Tibial nerve (tissue), 4 donors: ENCODE data around the gene NCAPG2. TPM values are rescaled to one million over a fixed set of nuclear protein-coding genes. Genes with fewer than 3 reads are reported as not detected.
A peak's percentile ranks its signal among the peaks of the same experiment; 100 is the strongest.

Source experiments
- DNase-seq, 2 donors: peaks; one replicate each; pipeline ENCODE4 v3.0.0-alpha.2; 2019; ENCODE audit warnings: low spot score in 2 of 2
- H3K27ac ChIP-seq, 4 donors: fragments of 200-600 bp; sonication (generic) in 3 of 4; one replicate each; pipeline ENCODE4 v1.5.1; 2017 to 2019; ENCODE audit warnings: mild to moderate bottlenecking in 1 of 4
- H3K27me3 ChIP-seq, 2 donors: fragments of 200-600 bp; sonication (generic) in 1 of 2; one replicate each; pipeline versions ENCODE4 v1.5.1 to v1.6.0; 2017 to 2019
- H3K36me3 ChIP-seq, 3 donors: fragments of 200-600 bp; sonication (generic); one replicate each; pipeline ENCODE4 v1.5.1; 2018 to 2019
- H3K4me1 ChIP-seq, 4 donors: fragments of 200-600 bp; sonication (generic) in 3 of 4; one replicate each; pipeline ENCODE4 v1.5.1; 2017 to 2019
- H3K4me3 ChIP-seq, 4 donors: fragments of 200-600 bp; sonication (generic) in 3 of 4; one replicate each; pipeline ENCODE4 v1.5.1; 2017 to 2019; ENCODE audit warnings: mild to moderate bottlenecking in 1 of 4, moderate library complexity in 1 of 4
- H3K9me3 ChIP-seq, 4 donors: fragments of 200-600 bp; sonication (generic) in 3 of 4; one replicate each; pipeline ENCODE4 v1.5.1; 2017 to 2019
- EP300 ChIP-seq, 2 donors: sonication (generic); formaldehyde crosslinking; IDR thresholded peaks; one replicate each; pipeline ENCODE4 v1.6.1; 2017; ENCODE audit warnings: antibody characterized with exemption in 2 of 2, mild to moderate bottlenecking in 1 of 2
- POLR2A ChIP-seq, 2 donors: fragments of 450-650 bp; IDR thresholded peaks; one replicate each; pipeline ENCODE4 v1.6.1; 2017; ENCODE audit warnings: antibody characterized with exemption in 2 of 2, mild to moderate bottlenecking in 2 of 2, moderate library complexity in 2 of 2
- WGBS, 2 donors: methylation state at CpG; one replicate each; pipeline ENCODE4 v1.1.5; 2018; 5-methylcytosine and 5-hydroxymethylcytosine counted together
- total RNA-seq, 4 donors: library from RNA; depleted of rRNA; stranded (reverse); fragments of >200 nt; gene quantifications; one replicate each; pipeline ENCODE4 v1.1.0, GENCODE V29; 2016
- TF ChIP-seq, protein P1 (sequence below), 5 experiments: fragments of 200-600 bp in 3 of 5; fragments of 450-650 bp in 2 of 5; sonication (generic) in 3 of 5; IDR thresholded peaks; one replicate each; pipeline ENCODE4 v1.5.1; 2016 to 2019; ENCODE audit warnings: antibody characterized with exemption in 5 of 5, mild to moderate bottlenecking in 3 of 5, moderate library complexity in 2 of 5

The NCAPG2 gene
- total RNA-seq, 4 donors from 2014 or later, result 6.5 to 17.9 (median 11.0) TPM

DNA sequence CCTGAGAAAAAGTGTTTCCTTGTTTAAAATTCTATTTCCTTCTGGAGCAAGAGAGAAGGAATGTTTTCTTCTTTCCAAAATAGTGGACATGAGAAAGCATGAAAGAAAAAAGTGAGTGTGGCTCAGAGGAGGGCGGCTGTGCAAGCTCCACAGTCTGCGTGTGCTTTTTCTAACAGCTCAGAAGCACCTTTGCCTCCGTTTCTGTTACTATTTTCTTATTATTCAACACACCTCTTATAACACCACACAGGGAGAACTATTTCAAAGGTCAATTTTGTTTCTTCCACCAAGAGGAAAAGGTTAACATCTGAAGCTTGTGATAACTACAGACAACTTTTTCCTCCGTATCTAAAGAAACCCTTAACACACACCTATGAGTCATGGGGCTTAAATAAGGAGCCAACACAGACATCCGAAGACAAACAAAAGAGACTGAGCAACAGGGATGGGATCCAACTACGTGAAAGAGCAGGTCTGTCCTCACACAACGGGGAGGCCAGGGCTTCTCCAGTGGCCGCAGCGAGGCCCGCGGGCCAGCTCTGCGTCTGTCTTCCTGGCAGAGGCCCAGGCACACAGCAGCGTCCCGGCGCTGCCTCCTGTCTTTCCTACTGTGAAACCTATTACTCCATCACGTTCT is 36.2 kb upstream of the NCAPG2 start:
- H3K27me3 ChIP-seq, result no peaks in the 10 kb centered on the region
- no peaks in the 10 kb centered on the region for H3K9me3 ChIP-seq
- H3K4me3 ChIP-seq, result no peak overlapping the region
- H3K4me1 ChIP-seq, result no peaks in the 10 kb centered on the region
- peaks cover 8 to 100% (median 8%) of the 10 kb centered on the region in 3 donors for H3K36me3 ChIP-seq
- no peak for DNase-seq
- H3K27ac ChIP-seq, result peak overlapping the region in 1 of 4 donors; percentile 33
- TF ChIP-seq, protein P1, sequence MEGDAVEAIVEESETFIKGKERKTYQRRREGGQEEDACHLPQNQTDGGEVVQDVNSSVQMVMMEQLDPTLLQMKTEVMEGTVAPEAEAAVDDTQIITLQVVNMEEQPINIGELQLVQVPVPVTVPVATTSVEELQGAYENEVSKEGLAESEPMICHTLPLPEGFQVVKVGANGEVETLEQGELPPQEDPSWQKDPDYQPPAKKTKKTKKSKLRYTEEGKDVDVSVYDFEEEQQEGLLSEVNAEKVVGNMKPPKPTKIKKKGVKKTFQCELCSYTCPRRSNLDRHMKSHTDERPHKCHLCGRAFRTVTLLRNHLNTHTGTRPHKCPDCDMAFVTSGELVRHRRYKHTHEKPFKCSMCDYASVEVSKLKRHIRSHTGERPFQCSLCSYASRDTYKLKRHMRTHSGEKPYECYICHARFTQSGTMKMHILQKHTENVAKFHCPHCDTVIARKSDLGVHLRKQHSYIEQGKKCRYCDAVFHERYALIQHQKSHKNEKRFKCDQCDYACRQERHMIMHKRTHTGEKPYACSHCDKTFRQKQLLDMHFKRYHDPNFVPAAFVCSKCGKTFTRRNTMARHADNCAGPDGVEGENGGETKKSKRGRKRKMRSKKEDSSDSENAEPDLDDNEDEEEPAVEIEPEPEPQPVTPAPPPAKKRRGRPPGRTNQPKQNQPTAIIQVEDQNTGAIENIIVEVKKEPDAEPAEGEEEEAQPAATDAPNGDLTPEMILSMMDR (IDR thresholded peaks at IDR 0.05), result no peak
- TF ChIP-seq POLR2A (IDR thresholded peaks at IDR 0.05) (no peak), EP300 (IDR thresholded peaks at IDR 0.05) (peak in 1 of 2 donors; percentile 11)
- WGBS, 2 donors, result 77 to 82% methylated on average over 16 of the region's 16 CpGs

DNA sequence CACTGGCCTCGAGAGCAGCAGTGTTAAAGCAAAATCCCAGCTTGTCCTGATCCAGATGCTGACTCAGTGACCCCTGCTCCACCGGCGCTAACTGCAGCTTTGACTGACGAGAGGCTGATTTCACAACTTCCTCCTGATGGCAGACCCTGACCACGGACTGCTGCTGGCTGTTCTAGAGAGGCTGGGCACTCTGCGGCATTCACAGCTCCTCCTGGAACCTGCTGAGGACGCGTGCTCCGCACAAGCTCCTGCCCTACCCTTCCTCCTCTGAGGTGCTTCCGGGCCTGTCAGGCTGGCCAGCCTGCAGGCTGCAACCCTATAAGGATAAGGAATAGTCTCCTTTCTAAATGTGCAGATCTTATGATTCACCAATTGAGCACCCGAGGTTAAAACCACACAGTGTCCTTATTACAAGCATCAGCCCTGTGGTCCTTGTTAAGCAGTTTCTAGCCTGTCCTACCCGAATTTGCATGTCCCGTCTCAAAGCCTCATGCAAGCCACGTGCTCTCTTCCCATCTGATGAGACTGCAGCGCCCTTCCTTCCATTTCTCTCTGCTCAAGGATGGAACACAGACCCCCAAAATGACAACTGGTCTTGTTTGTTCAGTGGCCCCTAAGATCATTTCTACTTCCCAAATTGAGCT is 35.5 kb upstream of the NCAPG2 start:
- H3K36me3 ChIP-seq, result peaks cover 8 to 100% (median 8%) of the 10 kb centered on the region in 3 donors
- peak in 1 of 2 donors; percentile 5 for DNase-seq
- H3K9me3 ChIP-seq, result no peaks in the 10 kb centered on the region
- TF ChIP-seq POLR2A (IDR thresholded peaks at IDR 0.05) (no peak), EP300 (IDR thresholded peaks at IDR 0.05) (peak in 1 of 2 donors; percentile 8)
- TF ChIP-seq, protein P1 (IDR thresholded peaks at IDR 0.05), result no peak
- no peaks in the 10 kb centered on the region for H3K27me3 ChIP-seq
- WGBS, 2 donors, result 75 to 79% methylated on average over 12 to 14 of the region's 15 CpGs
- H3K4me3 ChIP-seq, result no peak overlapping the region
- H3K27ac ChIP-seq, result peak overlapping the region in 1 of 4 donors; percentile 33
- no peaks in the 10 kb centered on the region for H3K4me1 ChIP-seq

DNA sequence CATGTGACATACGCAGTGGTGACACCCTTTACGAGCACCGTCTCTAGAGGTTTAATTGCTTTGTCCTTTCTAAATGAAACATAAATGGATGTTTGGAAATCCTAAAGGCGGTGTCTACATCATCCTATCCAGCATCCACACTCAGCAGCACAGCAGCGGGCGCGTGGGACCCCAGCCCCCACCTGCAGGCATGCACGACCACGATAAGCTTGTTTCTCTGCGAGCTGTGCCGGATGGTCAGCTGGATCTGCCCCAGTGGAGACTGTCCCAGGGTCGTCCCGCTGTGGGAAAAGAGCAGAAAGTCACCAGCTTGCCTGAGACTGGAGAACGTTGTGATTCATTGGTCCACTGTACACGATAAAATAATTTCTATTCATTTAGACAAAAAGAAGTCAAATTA is 34.2 kb upstream of the NCAPG2 start:
- 85 to 94% methylated on average over 15 of the region's 15 CpGs for whole genome bisulfite sequencing, 2 donors
- Histone ChIP-seq H3K4me1 (no peaks in the 10 kb centered on the region), H3K36me3 (peaks cover 8 to 100% (median 8%) of the 10 kb centered on the region in 3 donors), H3K27ac (no peak overlapping the region), H3K4me3 (no peak overlapping the region), H3K9me3 (no peaks in the 10 kb centered on the region), H3K27me3 (no peaks in the 10 kb centered on the region)
- TF ChIP-seq POLR2A (IDR thresholded peaks at IDR 0.05) (no peak), EP300 (IDR thresholded peaks at IDR 0.05) (no peak)
- TF ChIP-seq, protein P1 (IDR thresholded peaks at IDR 0.05), result no peak
- no peak for DNase-seq

DNA sequence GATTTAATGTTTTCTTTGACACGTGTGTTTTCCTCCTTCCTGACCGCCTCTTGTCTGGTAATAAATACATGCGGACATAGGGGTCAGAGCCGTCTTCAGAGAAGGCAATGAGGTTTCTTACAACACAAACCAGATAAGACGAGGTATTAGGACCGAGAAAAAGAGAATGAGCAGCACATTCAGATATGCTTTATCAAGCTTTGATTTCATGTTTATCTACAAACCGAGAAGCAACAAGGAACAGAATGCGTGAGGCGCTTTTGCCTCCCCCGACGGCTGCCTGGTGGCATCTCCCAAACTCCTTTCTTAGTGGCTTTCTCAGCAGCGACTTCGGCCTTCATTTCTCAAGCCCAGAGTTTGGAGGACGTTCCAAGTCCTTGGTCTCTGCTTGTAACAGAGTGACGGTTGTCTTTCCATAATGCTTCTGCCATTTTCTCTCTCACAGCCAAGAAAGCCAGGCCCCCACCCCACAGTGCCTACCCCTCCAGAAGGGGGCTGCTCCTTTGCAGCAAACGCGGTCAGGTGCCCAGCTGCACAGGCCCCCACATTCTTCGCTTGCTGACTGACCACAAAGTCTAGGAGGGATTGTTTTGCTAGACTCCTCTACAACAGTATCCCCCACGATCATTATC is 32.6 kb upstream of the NCAPG2 start:
- Histone ChIP-seq H3K27ac (no peak overlapping the region), H3K4me1 (no peaks in the 10 kb centered on the region), H3K36me3 (peaks cover 8 to 100% (median 8%) of the 10 kb centered on the region in 3 donors), H3K27me3 (no peaks in the 10 kb centered on the region), H3K9me3 (no peaks in the 10 kb centered on the region), H3K4me3 (no peak overlapping the region)
- no peak for DNase-seq
- TF ChIP-seq, protein P1 (IDR thresholded peaks at IDR 0.05), result no peak
- peak in 1 of 2 donors; percentile 7 for TF ChIP-seq EP300 (IDR thresholded peaks at IDR 0.05)
- 90 to 91% methylated on average over 19 of the region's 19 CpGs for WGBS, 2 donors

DNA sequence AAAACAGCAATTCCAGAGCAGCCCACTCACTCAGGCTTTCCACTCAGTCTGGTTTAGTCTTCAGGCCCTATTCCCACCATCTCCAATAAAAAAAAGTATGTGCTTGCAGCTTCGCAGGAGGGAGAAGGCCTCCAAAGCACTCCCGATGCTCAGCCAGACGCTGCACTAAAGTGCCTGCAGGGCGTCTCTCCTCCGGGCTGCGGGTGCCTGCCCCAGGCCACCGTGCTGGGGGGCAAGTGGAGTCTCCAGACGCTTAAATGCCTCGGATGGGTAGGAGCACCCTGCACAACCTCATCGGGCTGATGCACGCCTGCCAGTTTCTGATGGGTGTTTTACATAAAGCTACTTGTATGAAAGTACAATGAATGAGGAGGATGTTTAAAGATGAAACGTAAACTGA is 31.3 kb upstream of the NCAPG2 start:
- TF ChIP-seq EP300 (IDR thresholded peaks at IDR 0.05) (no peak), POLR2A (IDR thresholded peaks at IDR 0.05) (no peak)
- TF ChIP-seq, protein P1 (IDR thresholded peaks at IDR 0.05), result no peak
- Histone ChIP-seq H3K9me3 (no peaks in the 10 kb centered on the region), H3K36me3 (peaks cover under 1 to 100% (median 5%) of the 10 kb centered on the region in 3 donors), H3K4me3 (no peak overlapping the region), H3K27me3 (no peaks in the 10 kb centered on the region), H3K4me1 (no peaks in the 10 kb centered on the region), H3K27ac (no peak overlapping the region)
- no peak for DNase-seq
- WGBS, 2 donors, result 80 to 81% methylated on average over 12 of the region's 12 CpGs
